ENCODE results near the gene FAM13A.

GRCh38 chr4:88751258-88752075 lies 305.5 kb downstream of the FAM13A start:
- TF ChIP-seq ELF4 (IDR thresholded peaks at IDR 0.05) (no peak), HDGF (IDR thresholded peaks at IDR 0.05; ENCODE audit: borderline replicate concordance) (no peak), FOXM1 (IDR thresholded peaks at IDR 0.05; ENCODE audit: borderline replicate concordance) (no peak), CTBP1 (IDR thresholded peaks at IDR 0.05; ENCODE audit: borderline replicate concordance) (no peak), ZNF384 (IDR thresholded peaks at IDR 0.05) (no peak)

All from HEK293T (cell line).